GM19099 (cell line): Measurements from ENCODE around the gene MANEAL.

Experiments
- POLR2A ChIP-seq: IDR thresholded peaks from 3 replicates; pipeline ENCODE4 v1.6.1; 2011; ENCODE audit warnings: low read depth; ENCODE audit not compliant: insufficient read length; ENCODE audit errors: extremely low read depth

Gene MANEAL

GRCh38 chr1:37841652-37842051 is 48.0 kb downstream of the MANEAL start:
- no peak for TF ChIP-seq POLR2A

DNA sequence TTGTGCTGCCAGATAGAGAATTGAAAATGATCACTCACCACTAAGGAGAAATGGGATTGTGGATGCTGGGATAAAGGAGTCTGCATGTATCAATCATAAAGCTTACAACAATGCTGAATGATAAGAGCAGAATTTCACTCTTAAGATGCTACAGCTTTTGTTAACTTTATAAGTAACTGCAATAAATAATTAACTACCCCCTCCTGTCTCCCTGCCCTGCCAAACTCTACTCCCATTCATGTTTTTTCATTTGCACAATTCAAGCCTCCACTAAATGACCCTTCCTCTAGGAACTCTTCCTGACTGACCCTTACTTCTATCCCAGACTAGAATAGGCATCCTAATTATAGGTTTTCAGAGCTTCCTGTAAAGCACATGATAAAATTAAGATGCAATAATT is 50.9 kb downstream of the MANEAL start:
- TF ChIP-seq POLR2A = no peak

DNA sequence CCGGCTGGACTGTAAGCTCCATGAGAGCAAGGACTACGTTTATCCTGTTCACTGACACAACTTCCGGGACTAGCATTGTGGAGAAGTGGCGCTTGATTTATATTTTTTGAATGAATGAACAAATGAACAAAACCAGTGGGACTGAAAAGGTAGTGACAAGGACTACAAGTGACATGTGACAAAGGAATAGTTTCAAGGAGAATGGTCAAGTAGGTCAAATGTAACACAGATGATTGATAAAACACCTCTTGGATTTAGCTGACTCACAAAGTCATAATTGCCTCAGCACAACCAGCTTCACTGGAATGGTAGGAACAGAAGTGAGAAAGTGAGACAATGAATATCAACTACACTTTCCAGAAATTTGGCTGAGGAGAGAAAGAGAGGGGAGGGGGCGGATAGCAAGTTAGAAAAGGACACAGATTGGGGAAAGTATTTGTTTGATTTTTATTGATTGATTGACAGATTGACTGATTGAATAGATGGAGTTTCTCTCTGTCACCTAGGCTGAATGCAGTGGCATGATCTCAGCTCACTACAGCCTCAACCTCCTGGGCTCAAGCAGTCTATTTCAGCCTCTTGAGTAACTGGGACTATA is 51.5 kb downstream of the MANEAL start:
- no peak for TF ChIP-seq POLR2A

- TF ChIP-seq POLR2A = no peak
Observed at GRCh38 chr1:37845786-37846185, 52.1 kb downstream of the MANEAL start.

DNA sequence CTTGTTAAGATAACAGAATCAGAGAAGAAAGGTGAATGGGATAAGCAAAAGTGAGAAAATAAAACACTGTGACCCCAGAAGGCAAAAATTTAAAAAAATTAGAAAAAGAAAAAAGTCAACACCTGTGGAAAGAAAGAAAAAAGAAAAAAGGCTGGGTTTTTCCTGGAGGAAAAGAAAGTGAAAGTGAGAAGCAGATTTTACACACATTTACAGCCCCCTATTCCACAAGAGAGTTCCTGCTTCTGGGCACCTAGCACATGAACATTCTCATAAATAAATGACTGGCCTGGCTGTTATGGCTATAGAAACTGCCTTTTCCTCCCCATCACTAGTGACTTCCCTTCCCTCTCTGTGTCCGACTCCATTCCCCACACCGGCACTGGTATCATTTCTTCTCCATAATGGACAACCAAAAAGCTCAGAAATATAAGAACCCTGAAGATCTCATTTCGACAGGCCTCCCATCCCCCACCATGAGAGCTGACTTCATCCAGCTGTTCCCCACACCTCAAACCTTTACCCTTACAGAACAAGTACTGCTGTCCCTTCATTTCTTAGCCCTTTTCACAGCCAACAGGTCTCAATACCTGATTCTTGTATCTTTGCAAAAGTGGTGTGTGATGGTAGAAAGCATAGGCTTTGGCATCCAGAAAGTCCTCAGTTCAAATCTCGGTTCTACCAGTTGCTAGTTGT is 53.1 kb downstream of the MANEAL start:
- no peak for TF ChIP-seq POLR2A

- TF ChIP-seq POLR2A = no peak
Observed at GRCh38 chr1:37849480-37849879, 55.8 kb downstream of the MANEAL start.

- TF ChIP-seq POLR2A = no peak
Observed at GRCh38 chr1:37850352-37850955, 56.8 kb downstream of the MANEAL start.
